Measurements from ENCODE around the gene TOPORS.

The TOPORS gene

GRCh38 chr9:32524892-32525708, 27.3 kb downstream of the TOPORS start:
- TF ChIP-seq CTCF (conservative IDR thresholded peaks at IDR 0.05) = no peak; the same call in 1 of the 2 replicates
- peak overlapping the region; percentile 82 for H3K27ac ChIP-seq

- peak overlapping the region; percentile 82 for H3K27ac ChIP-seq
Observed at GRCh38 chr9:32524558-32524891, 27.9 kb downstream of the TOPORS start.

GRCh38 chr9:32523910-32524309, 28.5 kb downstream of the TOPORS start:
- no peak overlapping the region for H3K27ac ChIP-seq
- TF ChIP-seq CTCF (conservative IDR thresholded peaks at IDR 0.05) = no peak

- no peak overlapping the region for H3K27ac ChIP-seq
- no peak for TF ChIP-seq CTCF (conservative IDR thresholded peaks at IDR 0.05)
Observed at GRCh38 chr9:32518276-32518675, 34.1 kb downstream of the TOPORS start.

- no peak for TF ChIP-seq CTCF (conservative IDR thresholded peaks at IDR 0.05)
- H3K27ac ChIP-seq = no peak overlapping the region
Observed at GRCh38 chr9:32516241-32516640, 36.1 kb downstream of the TOPORS start.

- TF ChIP-seq CTCF (conservative IDR thresholded peaks at IDR 0.05) = no peak
- no peak overlapping the region for H3K27ac ChIP-seq
Observed at GRCh38 chr9:32508728-32509127, 43.7 kb downstream of the TOPORS start.

GRCh38 chr9:32503008-32503407, 49.4 kb downstream of the TOPORS start:
- no peak for TF ChIP-seq CTCF (conservative IDR thresholded peaks at IDR 0.05)
- H3K27ac ChIP-seq = no peak overlapping the region

- no peak overlapping the region for H3K27ac ChIP-seq
- TF ChIP-seq CTCF (conservative IDR thresholded peaks at IDR 0.05) = no peak
Observed at GRCh38 chr9:32502464-32502863, 49.9 kb downstream of the TOPORS start.
